AG08395 (cell line): Measurements from ENCODE around the gene GRIN2C.

Experiments
- DNase-seq: peaks from one replicate; pipeline ENCODE4 v3.0.0; 2012; ENCODE audit warnings: mixed read lengths, low spot score

GRIN2C gene

DNA sequence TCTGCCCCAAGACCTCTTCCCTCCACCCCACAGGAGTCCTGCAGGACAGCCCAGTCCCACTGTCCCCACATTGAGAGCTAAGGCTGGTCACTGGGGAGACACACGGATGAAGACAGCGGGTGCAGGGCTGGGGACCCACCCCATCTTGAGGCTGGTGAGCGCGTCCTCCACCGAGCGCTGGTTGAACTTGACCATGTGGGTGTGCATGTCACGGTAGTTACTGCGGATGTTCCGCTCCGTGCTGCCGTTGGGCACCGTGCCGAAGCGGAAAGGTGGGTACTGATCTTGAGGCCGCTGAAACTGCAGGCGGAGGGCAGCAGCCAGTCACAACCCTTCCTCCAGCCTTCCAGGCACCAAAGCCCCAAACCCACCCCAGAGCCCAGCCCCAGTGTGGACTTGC lies 13.1 kb downstream of the GRIN2C start:
- no peak for DNase-seq

DNA sequence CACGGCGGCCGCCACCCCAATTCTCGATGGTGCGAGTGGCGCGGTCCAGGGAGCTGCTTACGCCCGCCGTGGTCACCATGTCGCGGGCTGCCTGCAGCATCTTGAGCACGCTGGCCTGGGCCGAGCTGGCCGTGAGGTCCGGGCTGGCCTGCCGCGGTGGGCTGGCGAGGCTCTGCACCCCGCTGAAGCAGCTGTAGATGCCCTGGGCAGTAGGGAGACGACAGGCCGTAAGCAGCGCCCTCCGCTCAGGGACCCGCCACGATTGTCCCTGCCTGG lies 16.4 kb downstream of the GRIN2C start:
- DNase-seq = no peak

DNA sequence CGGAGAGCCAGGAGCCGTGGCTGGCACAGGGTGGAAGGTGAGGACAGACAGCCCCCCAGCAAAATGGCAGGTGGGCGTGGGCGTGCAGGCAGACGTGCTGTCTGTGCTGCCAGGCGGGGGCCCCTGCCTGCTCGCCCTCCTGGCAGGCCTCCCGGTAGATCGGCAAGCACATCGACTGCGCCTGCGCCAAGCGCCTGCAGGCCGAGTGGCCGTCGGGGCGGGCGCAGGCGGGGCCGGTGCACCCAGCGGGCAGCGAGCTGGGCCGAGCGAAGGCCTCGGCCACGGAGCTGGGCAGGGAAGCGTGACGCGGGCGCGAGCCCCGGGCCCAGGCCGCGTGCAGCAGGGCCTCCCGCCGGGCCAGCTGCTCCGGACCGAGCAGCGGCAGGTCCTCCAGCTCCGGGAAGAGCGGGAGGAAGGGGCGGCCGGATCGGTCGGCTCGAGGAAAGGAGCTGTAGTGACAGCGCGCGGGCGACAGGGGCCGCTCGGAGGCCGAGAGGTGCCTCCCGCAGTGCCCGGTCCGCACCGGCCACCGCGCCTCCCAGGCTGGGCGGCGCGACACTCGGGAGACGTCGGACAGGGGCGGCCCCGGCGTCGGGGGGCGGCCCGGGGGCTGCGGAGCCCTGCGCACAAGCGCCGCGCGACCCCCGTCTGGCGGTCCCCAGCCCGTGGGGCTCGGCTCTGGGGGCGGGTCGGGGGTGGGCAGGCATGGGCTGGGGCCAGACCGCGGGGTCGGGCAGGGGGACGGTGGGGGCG lies 16.9 kb downstream of the GRIN2C start:
- peak; percentile 89 for DNase-seq

- no peak for DNase-seq
These were observed 17.5 kb downstream of the GRIN2C start for GRCh38 chr17:74842146-74842598.

GRCh38 chr17:74840989-74841666 lies 18.6 kb downstream of the GRIN2C start:
- peak; percentile 74 for DNase-seq

- no peak for DNase-seq
These were observed 19.5 kb downstream of the GRIN2C start for GRCh38 chr17:74839990-74840852.

DNA sequence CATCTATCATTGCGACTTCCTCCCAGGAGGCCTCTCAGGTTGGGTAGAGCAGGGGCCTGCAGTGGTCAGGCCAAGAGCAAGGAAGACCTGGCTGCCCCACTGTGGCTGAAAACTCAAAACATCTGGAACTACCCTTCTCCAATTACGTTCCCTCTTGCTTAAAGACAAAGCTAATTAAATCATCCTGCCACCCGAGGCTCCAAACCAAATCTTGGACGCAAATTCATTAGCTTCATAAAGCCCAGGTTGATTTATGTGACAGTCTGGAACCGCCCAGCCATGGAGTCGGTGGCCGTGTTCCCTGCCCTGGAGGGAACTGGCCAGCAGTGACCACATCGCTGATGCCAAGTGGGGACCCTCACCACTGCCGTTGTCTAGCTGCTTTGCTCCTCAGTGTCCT lies 21.4 kb downstream of the GRIN2C start:
- no peak for DNase-seq

DNA sequence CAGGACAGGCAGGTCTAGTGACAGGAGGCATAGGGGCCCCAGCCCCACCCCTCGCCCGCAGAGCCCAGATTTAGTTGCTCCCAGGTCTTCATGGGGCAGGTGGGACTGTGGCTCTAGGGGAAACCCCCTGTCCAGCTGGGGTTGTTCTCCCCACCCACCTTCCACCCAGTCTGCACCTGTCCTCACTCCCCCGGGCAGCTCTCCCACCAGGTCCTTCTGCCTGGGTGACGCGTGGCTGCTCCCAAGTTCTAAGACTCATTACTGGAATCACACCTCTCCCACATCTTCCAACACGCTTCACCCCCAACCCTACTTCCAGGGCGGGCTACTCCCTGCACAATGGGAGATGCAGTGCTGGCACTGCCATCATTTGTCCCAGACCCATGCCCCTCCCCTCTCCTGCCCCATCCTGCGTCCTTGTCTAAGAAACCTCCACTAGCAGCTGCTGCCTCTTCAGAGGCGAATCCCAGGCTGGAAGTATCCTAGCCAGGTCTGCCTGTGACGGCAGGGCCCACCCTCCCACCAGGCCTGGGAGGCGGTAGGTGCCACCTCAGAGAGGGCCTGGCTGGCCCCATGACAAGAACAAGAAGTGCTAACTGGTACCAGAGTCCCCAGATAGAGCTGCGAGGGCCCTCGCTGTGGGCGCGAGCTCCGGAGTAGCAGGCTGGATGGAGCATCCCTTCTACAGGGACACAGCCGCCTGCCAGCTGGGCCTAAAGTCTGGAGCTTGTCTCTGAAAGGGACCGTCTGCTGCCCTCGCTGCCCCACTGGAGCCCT lies 22.8 kb downstream of the GRIN2C start:
- no peak for DNase-seq

GRCh38 chr17:74836191-74836590 lies 23.5 kb downstream of the GRIN2C start:
- no peak for DNase-seq

GRCh38 chr17:74833501-74834377 lies 25.9 kb downstream of the GRIN2C start:
- peak; percentile 66 for DNase-seq

GRCh38 chr17:74832421-74832820 lies 27.3 kb downstream of the GRIN2C start:
- no peak for DNase-seq

DNA sequence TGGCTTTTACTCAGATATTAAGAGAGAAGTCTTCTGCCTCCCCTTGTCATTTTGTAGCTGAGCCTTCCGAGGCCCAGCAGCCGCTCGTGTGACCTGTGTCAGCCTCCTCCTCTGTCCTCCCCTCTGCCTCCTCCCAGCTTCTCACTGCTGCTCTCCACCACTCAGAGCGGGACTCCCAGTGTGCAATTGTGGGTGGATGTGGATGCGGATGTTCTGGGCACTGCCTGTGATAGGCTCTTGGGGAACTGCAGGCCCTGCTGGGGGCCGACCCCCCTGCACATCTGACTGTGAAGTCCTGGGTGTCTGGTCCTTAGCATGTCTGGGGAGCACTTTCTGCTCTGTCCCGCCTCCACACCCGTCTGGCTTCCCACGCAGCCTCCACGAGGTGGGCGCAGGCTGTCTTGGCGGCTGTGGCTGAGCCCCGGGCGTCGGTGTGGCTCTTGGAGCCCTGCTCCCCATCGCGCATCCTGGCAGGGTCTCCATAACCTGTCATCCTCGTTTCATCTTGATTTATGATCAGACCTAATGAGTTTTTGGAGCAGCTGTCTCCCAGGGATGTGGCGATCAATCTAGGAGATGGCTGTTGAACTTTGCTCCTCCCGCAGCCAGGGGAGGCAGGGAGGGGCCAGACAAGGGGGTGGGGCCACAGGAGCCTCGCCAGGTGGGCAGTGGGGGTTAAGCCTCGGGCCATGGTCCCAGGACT lies 28.1 kb downstream of the GRIN2C start:
- no peak for DNase-seq

GRCh38 chr17:74830861-74831260 lies 28.8 kb downstream of the GRIN2C start:
- DNase-seq = no peak

DNA sequence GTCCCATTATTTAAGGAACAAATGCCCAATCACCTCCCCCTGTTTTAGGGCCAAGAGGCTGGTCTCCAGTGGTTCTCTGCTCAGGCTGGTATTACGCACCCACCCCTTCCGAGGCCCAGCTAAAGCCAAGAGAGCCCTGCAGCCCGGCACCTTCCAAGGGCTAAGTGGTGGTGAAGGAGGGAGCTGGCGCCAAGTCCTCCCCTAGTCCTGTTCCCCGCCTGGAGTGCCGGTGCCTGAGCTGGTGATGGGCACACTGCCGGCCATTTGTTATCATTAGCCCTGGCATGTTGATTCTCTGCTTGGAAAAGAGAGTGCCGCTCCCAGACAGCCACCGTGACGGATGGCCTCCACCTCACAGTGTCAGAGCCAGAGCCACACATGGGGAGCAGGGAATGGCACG lies 31.9 kb downstream of the GRIN2C start:
- DNase-seq = no peak

DNA sequence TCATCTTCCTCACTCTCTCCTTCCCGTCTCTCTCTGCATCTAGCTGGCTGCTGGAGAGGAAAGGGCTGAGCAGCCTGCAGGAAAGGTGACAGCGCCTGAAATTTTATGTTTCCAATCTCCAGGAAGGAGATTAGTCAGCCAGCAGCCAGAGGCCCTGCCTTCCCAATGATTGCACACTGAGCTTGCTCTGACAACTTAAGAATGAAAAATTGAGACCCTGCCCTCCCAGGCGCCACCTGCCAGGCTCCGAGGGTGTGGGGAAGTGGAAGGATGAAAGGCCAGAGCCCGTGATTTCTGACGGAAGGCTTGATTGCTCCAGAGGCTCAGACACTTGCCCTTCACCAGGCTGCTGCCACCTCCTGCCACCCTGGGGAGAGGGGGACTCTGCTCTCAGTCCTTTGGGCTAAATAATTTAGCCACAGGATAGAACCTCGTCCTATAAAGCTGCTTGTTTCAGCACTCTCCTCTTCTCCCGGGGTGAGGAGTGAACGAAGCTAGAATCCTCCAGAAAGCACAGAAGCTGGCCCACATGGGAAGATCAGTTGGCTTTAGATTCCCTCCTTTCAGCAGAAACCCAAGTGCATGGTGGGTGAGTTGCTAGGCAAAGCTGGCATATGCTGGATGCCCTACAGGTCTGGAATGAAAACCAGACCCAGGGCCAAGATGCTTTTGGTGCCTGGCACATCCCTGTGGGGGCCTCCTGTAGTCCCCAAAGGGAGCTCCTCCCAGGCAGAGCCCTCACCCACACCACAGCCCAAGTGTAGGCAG lies 33.5 kb downstream of the GRIN2C start:
- DNase-seq = no peak

DNA sequence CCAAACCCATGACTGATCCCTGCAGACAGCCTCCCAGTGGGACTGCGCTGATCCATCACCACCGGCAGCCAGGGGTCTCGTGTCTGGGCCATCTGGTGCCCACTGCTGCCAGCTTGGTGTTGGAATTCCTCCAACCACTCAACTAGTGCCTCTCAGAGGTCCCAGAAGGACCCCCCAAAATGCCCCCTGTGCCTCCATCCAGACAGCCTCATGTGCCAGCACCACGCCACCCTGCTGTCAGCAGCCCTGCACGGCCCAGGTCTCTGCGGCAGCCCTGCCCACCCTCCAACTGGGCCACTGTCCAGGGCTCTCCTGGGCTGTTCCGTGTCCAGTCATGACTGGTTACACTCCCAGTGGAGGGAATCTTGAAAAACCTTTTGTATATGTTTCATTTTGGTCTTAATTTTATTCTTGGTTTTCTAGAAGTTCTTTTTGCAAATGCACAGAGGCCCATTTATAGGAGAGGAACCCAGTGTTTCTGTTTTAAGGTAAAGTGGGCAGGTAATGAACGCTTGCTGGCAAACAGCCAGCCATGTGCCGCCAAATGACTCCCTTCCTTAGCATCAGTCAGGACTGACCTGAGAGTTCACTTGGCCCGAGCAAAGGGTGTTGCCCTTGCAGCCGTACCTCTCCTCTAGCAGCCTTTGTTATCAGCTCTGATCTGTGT lies 34.6 kb downstream of the GRIN2C start:
- no peak for DNase-seq

GRCh38 chr17:74822939-74823367 lies 36.7 kb downstream of the GRIN2C start:
- DNase-seq = no peak

- DNase-seq = no peak
These were observed 37.2 kb downstream of the GRIN2C start for GRCh38 chr17:74822335-74822938.
